ENCODE data around the gene IL1RAPL1. TPM values are rescaled to one million over a fixed set of nuclear protein-coding genes. Genes with fewer than 3 reads are reported as not detected.
A peak's percentile ranks its signal among the peaks of the same experiment; 100 is the strongest.

The IL1RAPL1 gene
- total RNA-seq, 1 donor from 2014 or later: 0.16 TPM

DNA sequence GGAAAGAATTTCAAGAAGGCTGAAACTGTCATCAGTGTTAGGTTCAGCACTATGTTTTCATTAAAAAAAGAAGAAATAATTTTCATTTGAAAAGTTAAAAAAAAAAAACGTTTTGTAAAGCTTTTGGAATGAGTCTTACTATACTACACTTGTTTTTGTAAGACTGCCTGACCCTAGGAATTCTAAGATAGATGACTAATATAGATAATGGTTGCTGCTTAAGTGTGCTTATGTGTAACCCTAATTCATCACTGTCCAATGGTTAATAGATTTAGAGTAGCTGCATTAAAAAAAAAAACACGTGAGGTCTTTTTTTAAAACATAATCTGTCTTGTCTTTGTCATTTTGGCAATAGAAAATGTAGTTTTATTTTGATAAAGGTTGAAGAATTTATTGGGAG is 323.2 kb downstream of the IL1RAPL1 start:
- no peak overlapping the region for H2AFZ ChIP-seq (ENCODE audit: low read depth, low read length)
- H3K4me1 ChIP-seq (ENCODE audit: insufficient read depth, low read length): no peaks in the 10 kb centered on the region
- FAIRE-seq (no peak), DNase-seq (ENCODE audit: low read depth) (peak; percentile 85)
- TF ChIP-seq EZH2 (IDR thresholded peaks at IDR 0.05; ENCODE audit: insufficient read depth, low read length): no peak
- TF ChIP-seq, protein P1, sequence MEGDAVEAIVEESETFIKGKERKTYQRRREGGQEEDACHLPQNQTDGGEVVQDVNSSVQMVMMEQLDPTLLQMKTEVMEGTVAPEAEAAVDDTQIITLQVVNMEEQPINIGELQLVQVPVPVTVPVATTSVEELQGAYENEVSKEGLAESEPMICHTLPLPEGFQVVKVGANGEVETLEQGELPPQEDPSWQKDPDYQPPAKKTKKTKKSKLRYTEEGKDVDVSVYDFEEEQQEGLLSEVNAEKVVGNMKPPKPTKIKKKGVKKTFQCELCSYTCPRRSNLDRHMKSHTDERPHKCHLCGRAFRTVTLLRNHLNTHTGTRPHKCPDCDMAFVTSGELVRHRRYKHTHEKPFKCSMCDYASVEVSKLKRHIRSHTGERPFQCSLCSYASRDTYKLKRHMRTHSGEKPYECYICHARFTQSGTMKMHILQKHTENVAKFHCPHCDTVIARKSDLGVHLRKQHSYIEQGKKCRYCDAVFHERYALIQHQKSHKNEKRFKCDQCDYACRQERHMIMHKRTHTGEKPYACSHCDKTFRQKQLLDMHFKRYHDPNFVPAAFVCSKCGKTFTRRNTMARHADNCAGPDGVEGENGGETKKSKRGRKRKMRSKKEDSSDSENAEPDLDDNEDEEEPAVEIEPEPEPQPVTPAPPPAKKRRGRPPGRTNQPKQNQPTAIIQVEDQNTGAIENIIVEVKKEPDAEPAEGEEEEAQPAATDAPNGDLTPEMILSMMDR (IDR thresholded peaks at IDR 0.05; ENCODE audit: insufficient read depth, low read depth, low read length): no peak
- H4K20me1 ChIP-seq (ENCODE audit: insufficient read depth, low read length): no peaks in the 10 kb centered on the region
- no peaks in the 10 kb centered on the region for H3K79me2 ChIP-seq (ENCODE audit: insufficient read depth, low read length)
- Mint-ChIP-seq H3K27ac (ENCODE audit: unreplicated experiment) (no peak overlapping the region), H3K27me3 (ENCODE audit: low read depth, unreplicated experiment) (no peaks in the 10 kb centered on the region), H3K4me3 (ENCODE audit: unreplicated experiment) (no peak overlapping the region), H3K9me3 (ENCODE audit: unreplicated experiment) (no peaks in the 10 kb centered on the region), H3K4me1 (ENCODE audit: low read depth, unreplicated experiment) (peaks cover 2% of the 10 kb centered on the region), H3K36me3 (ENCODE audit: low read depth, unreplicated experiment) (no peaks in the 10 kb centered on the region)
- H3K36me3 ChIP-seq (ENCODE audit: insufficient read depth, low read length): no peaks in the 10 kb centered on the region
- H3K27ac ChIP-seq (ENCODE audit: low read depth, low read length): no peak overlapping the region
- H3K9ac ChIP-seq (ENCODE audit: low read length): no peak overlapping the region
- H3K27me3 ChIP-seq (ENCODE audit: insufficient read depth, low read length): no peaks in the 10 kb centered on the region
- H3K4me2 ChIP-seq (ENCODE audit: low read length): peak overlapping the region; percentile 15
- no peaks in the 10 kb centered on the region for H3K9me3 ChIP-seq (ENCODE audit: insufficient read depth, low read depth, low read length)
- no peak overlapping the region for H3K4me3 ChIP-seq (ENCODE audit: insufficient read depth, low read depth, low read length)

DNA sequence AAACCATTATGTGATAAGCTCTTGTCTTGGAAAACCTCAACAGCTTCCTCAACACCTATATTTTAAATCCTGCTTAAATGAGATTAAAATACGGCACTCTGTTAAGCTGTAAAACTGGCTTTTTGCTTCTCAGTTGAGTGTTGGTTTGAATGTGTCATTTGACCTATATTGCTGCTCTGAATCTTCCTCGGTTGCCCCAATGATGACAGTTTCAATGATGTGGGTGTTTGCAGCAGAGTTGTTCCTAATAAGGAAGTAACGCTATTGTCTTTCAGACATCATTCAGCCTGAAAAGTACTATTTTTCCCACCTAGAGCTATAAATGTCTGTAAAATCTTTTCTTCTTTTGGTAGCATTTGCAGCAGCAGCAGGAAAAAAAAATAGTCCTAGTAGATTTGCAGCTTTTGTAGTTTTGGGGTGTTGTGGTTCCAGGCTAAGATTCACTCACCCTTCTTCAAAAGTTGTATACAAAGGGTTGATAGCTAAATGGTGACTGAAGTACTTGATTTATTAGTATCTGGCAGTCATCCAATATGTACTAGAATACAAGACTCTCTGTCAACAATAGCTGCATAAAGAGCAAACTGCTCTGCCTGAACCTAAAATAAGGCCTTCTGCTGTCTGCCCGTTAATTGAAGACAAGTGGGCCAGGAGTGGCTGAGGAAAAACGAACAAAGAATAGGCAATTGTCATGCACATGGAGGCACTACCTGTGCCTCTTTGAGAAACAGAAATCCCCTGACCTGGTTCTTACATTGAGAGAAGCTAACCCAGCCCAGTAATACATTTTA is 333.1 kb downstream of the IL1RAPL1 start:
- no peak overlapping the region for H3K27ac Mint-ChIP-seq (ENCODE audit: unreplicated experiment)

More for the DNA sequence above, 333.1 kb downstream of the IL1RAPL1 start:
- H3K36me3 Mint-ChIP-seq (ENCODE audit: low read depth, unreplicated experiment): no peaks in the 10 kb centered on the region
- no peaks in the 10 kb centered on the region for H3K27me3 Mint-ChIP-seq (ENCODE audit: low read depth, unreplicated experiment)
- no peaks in the 10 kb centered on the region for H3K36me3 ChIP-seq (ENCODE audit: insufficient read depth, low read length)
- no peak overlapping the region for H3K27ac ChIP-seq (ENCODE audit: low read depth, low read length)
- H3K4me3 Mint-ChIP-seq (ENCODE audit: unreplicated experiment): no peak overlapping the region
- H3K9ac ChIP-seq (ENCODE audit: low read length): no peak overlapping the region
- peak; percentile 68 for FAIRE-seq
- TF ChIP-seq, protein P1 (IDR thresholded peaks at IDR 0.05; ENCODE audit: insufficient read depth, low read depth, low read length): no peak
- no peak for TF ChIP-seq EZH2 (IDR thresholded peaks at IDR 0.05; ENCODE audit: insufficient read depth, low read length)
- no peak overlapping the region for H3K4me3 ChIP-seq (ENCODE audit: insufficient read depth, low read depth, low read length)
- no peaks in the 10 kb centered on the region for H3K27me3 ChIP-seq (ENCODE audit: insufficient read depth, low read length)
- H3K9me3 Mint-ChIP-seq (ENCODE audit: unreplicated experiment): no peaks in the 10 kb centered on the region
- H2AFZ ChIP-seq (ENCODE audit: low read depth, low read length): no peak overlapping the region
- no peaks in the 10 kb centered on the region for H3K4me1 ChIP-seq (ENCODE audit: insufficient read depth, low read length)
- H4K20me1 ChIP-seq (ENCODE audit: insufficient read depth, low read length): no peaks in the 10 kb centered on the region
- H3K9me3 ChIP-seq (ENCODE audit: insufficient read depth, low read depth, low read length): no peaks in the 10 kb centered on the region
- H3K4me2 ChIP-seq (ENCODE audit: low read length): no peak overlapping the region
- no peaks in the 10 kb centered on the region for H3K79me2 ChIP-seq (ENCODE audit: insufficient read depth, low read length)
- H3K4me1 Mint-ChIP-seq (ENCODE audit: low read depth, unreplicated experiment): no peaks in the 10 kb centered on the region
- DNase-seq (ENCODE audit: low read depth): peak; percentile 10
